Activated CD8-positive, alpha-beta T cell treated with anti-CD3 and anti-CD28 coated beads for 36 hours (primary cell): Measurements from ENCODE around the gene ADIPOQ. TPM values are rescaled to one million over a fixed set of nuclear protein-coding genes. Genes with fewer than 3 reads are reported as not detected.
"Not testable (repeated sequence)": the region's sequence is repeated elsewhere in the genome, so short reads cannot be mapped to it uniquely, and the experiment has no call there.

Experiments used
- ATAC-seq: fragments of 200-7000 bp; cut with Tn5 transposase; one replicate; pipeline ENCODE4 v1.10.0; 2021; ENCODE audit warnings: mild to moderate bottlenecking, moderate library complexity
- CTCF ChIA-PET: fragments of 350-600 bp; sonication (Branson Sonifier 250); formaldehyde crosslinking; loops from one replicate; lab custom pipeline; 2021; ENCODE audit warnings: antibody characterized with exemption; lab: Charles Lee
- POLR2A ChIA-PET: fragments of 350-600 bp; sonication (Branson Sonifier 250); formaldehyde crosslinking; loops from one replicate; lab custom pipeline; 2021; ENCODE audit warnings: antibody characterized with exemption; lab: Charles Lee
- DNase-seq: peaks from one replicate; pipeline ENCODE4 v3.0.0-alpha.2; 2020
- H3K27ac Mint-ChIP-seq: one replicate; pipeline ENCODE4 v1.8.0; 2021; ENCODE audit warnings: mild to moderate bottlenecking, mixed read lengths
- H3K27me3 Mint-ChIP-seq: one replicate; pipeline ENCODE4 v1.8.0; 2021; ENCODE audit warnings: mixed read lengths
- H3K36me3 Mint-ChIP-seq: one replicate; pipeline ENCODE4 v1.8.0; 2021; ENCODE audit warnings: low read depth, mixed read lengths
- H3K4me1 Mint-ChIP-seq: one replicate; pipeline ENCODE4 v1.8.0; 2021; ENCODE audit warnings: low read depth, mixed read lengths
- H3K4me3 Mint-ChIP-seq: one replicate; pipeline ENCODE4 v1.8.0; 2021; ENCODE audit warnings: mild to moderate bottlenecking, moderate library complexity, mixed read lengths
- H3K9me3 Mint-ChIP-seq: one replicate; pipeline ENCODE4 v1.8.0; 2021; ENCODE audit warnings: mixed read lengths
- CTCF ChIP-seq: fragments of 200-600 bp; IDR thresholded peaks from one replicate; pipeline ENCODE4 v1.8.0; 2022; ENCODE audit warnings: antibody characterized with exemption, mild to moderate bottlenecking
- intact Hi-C: fragments of 100-400 bp; cut with micrococcal nuclease; formaldehyde crosslinking; loops from one replicate; pipeline ENCODE4 v1.10.0; 2022
- total RNA-seq, 2 experiments: library from RNA; stranded (reverse); gene quantifications; one replicate each; pipeline ENCODE4 v1.2.3, GENCODE V29; 2021

ADIPOQ gene
- total RNA-seq, 2 experiments from 2014 or later, result not detected

- ATAC-seq (peak; percentile 95), DNase-seq (peak; percentile 69)
- no peaks in the 10 kb centered on the region for H3K27me3 Mint-ChIP-seq
- H3K9me3 Mint-ChIP-seq, result peaks cover 2% of the 10 kb centered on the region
- POLR2A ChIA-PET, result interaction anchor here (0.6 to 1.4 kb wide), 4 partner anchors 8 to 124 kb away, joined by 3 to 4 read pairs (median 3); partner anchors contain the start of gene ST6GAL1
- peaks cover 48% of the 10 kb centered on the region for H3K4me1 Mint-ChIP-seq
- H3K4me3 Mint-ChIP-seq, result peak overlapping the region; percentile 38
- intact Hi-C loops, result loop anchor here (2.0 kb wide), 1 partner anchor 48 kb away; the partner anchor contains the start of gene ST6GAL1
- no peak for TF ChIP-seq CTCF
- H3K36me3 Mint-ChIP-seq, result no peaks in the 10 kb centered on the region
- peak overlapping the region; percentile 88 for H3K27ac Mint-ChIP-seq
- CTCF ChIA-PET, result interaction anchor here (2.7 kb wide), 1 partner anchor 34 kb away, joined by 15 read pairs; no protein-coding TSS in a partner anchor
These were observed 40.6 kb downstream of the ADIPOQ start for GRCh38 chr3:186882881-186883685.

GRCh38 chr3:186883686-186884058, 41.2 kb downstream of the ADIPOQ start:
- peak overlapping the region; percentile 38 for H3K4me3 Mint-ChIP-seq
- TF ChIP-seq CTCF, result no peak
- no peaks in the 10 kb centered on the region for H3K27me3 Mint-ChIP-seq
- ATAC-seq, result peak; percentile 18
- intact Hi-C loops, result loop anchor here (2.0 kb wide), 1 partner anchor 47 kb away; the partner anchor contains the start of gene ST6GAL1
- H3K4me1 Mint-ChIP-seq, result peaks cover 51% of the 10 kb centered on the region
- ChIA-PET CTCF (interaction anchor here (1.0 kb wide), 1 partner anchor 34 kb away, joined by 3 read pairs; no protein-coding TSS in a partner anchor), POLR2A (interaction anchor here (0.6 to 1.4 kb wide), 5 partner anchors 9 to 142 kb away, joined by 3 to 4 read pairs (median 3); partner anchors contain the start of gene ST6GAL1)
- no peak for DNase-seq
- peaks cover 2% of the 10 kb centered on the region for H3K9me3 Mint-ChIP-seq
- peak overlapping the region; percentile 88 for H3K27ac Mint-ChIP-seq
- H3K36me3 Mint-ChIP-seq, result no peaks in the 10 kb centered on the region

GRCh38 chr3:186884868-186885267, 42.4 kb downstream of the ADIPOQ start:
- H3K27me3 Mint-ChIP-seq, intact Hi-C loops, H3K9me3 Mint-ChIP-seq, CTCF ChIA-PET, H3K27ac Mint-ChIP-seq, H3K4me3 Mint-ChIP-seq, ATAC-seq, POLR2A ChIA-PET, H3K36me3 Mint-ChIP-seq, DNase-seq: not testable (repeated sequence)
- H3K4me1 Mint-ChIP-seq, result peaks cover 46% of the 10 kb centered on the region

GRCh38 chr3:186886202-186886981, 43.9 kb downstream of the ADIPOQ start:
- ChIA-PET POLR2A (no interaction called here), CTCF (no interaction called here)
- DNase-seq (no peak), ATAC-seq (no peak)
- H3K4me1 Mint-ChIP-seq, result peaks cover 34% of the 10 kb centered on the region
- TF ChIP-seq CTCF, result no peak
- intact Hi-C loops, result no loop called here
- no peak overlapping the region for H3K27ac Mint-ChIP-seq
- no peaks in the 10 kb centered on the region for H3K9me3 Mint-ChIP-seq
- no peaks in the 10 kb centered on the region for H3K27me3 Mint-ChIP-seq
- H3K4me3 Mint-ChIP-seq, result no peak overlapping the region
- no peaks in the 10 kb centered on the region for H3K36me3 Mint-ChIP-seq

- H3K36me3 Mint-ChIP-seq, POLR2A ChIA-PET, H3K9me3 Mint-ChIP-seq, DNase-seq, H3K27me3 Mint-ChIP-seq, intact Hi-C loops, H3K4me3 Mint-ChIP-seq, ATAC-seq, H3K27ac Mint-ChIP-seq, CTCF ChIA-PET: not testable (repeated sequence)
- peaks cover 24% of the 10 kb centered on the region for H3K4me1 Mint-ChIP-seq
These were observed 45.0 kb downstream of the ADIPOQ start for GRCh38 chr3:186887507-186887938.
